GM19397 (cell line): ENCODE data around the gene TRIM47.

Experiments used
- ATAC-seq: cut with Tn5 transposase; IDR thresholded peaks from one replicate; pipeline ENCODE4 v1.9.1; 2021; ENCODE audit warnings: mild to moderate bottlenecking, moderate library complexity; ENCODE audit not compliant: unreplicated experiment

TRIM47 gene

DNA sequence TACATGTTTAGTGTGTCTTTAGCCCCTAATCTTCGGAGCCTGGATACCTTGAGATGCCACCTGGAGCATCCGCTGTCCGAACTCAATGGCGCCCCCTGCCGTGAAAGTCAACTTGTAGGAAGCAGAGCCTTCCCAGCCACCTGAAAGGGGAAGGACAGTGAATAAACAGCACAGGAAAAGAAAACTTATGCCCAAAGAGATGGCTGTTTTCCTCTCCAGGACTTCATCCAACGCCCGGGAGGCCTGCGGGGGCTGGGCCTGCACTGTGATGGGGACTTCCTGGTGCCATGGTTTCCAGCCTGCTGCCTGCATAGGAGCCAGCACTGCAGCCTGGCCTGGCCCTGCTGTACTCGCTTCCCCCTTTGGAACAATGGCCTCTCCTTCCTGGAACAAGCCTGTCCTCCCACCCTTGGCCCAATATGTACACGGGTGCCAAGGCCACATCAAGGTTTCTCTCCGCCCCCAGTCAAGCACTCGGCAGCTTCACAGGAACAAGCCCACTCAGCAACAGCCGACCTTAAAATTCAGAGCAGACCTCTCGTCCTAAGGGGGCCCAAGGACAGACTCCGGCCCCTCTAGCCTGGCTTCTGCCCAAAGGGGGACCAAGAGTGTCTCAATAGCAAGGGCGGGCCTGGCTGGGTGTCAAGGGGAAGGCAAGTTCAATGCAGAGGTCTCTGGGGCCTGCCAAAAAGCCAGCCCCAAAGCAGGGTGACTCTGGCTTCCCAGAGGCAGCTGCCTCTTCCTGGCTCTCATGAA is 29.7 kb downstream of the TRIM47 start:
- ATAC-seq: no peak

GRCh38 chr17:75847614-75848522 is 30.5 kb downstream of the TRIM47 start:
- ATAC-seq: no peak

DNA sequence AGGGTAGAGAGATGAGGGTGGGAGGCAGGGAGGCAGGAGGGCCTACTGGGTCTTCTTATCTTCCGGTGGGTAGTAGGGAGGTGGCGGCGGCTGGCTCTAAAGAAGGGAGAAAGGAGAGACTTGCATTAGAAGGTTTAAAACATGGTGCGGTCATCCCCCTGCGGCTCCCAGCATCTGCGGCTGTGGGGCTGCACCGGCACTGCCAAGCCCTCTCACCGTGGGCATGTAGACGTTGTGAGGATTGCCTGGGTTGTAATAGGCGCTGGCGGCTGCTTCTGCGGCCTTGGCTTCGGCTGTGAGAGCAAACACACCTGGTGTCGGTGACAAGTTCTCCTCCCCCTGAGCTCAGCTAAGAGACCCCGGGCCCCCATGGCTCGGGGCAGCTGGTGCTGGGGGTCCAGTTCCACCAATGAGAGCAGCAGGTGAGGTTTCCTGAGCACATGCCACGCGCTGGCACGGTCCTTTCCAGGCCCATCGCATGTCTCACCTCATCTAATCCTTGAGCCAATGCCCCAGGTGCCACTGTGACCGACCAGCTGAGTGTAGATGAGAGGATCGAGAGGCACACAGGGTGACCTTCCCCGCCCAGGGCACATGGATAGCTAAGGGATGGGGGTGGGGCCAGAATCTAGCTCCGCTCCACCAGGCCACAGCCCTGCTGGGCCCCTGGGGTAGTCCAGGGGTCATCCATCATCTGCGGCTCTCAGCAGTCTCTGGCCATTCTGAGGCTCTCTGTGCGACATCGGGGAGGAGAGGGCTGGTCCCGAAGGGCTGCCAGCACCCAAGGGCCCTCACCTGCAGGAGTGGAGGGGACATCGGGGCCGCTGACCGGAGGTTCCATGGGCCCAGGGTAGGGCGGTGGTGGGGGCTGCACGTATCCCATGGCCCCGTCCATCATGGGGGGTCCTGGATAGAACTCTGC is 31.4 kb downstream of the TRIM47 start:
- no peak for ATAC-seq

DNA sequence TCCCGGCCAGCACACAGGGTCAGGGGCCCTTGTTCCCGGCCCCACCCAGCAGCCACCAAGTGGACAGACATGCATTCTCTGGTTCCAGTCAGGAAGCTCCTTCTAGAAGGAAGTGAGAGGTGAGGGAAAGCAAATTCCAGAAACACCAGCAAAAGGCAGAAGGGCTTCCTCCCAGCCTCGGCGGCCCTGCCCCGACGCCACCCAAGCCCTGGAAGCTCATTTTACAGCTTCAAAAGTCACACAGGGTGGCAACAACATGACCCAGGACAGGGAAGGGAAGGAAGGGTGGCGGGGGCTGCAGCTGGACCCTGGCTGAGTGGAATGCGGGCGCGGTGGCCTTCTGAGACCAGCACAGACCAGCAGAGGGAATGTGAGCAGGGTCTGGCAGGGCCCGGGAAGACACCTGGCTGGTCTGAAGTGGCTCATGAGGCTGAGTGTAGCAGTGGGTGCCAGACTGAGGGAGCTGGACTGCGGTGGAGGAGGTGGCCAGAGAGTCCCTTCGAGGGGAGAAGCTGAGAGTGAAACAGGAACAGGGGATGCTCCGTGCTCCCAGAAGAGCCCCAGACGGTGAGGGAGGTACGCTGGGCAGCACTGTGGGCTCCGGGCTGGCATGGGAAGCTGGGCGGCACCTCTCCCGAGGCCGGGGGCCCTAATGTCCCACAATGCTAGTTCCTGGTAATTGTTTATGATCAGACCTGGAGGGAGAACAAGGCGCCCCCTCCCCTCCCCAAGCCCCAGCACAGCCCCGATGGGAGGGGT is 32.3 kb downstream of the TRIM47 start:
- ATAC-seq: no peak

DNA sequence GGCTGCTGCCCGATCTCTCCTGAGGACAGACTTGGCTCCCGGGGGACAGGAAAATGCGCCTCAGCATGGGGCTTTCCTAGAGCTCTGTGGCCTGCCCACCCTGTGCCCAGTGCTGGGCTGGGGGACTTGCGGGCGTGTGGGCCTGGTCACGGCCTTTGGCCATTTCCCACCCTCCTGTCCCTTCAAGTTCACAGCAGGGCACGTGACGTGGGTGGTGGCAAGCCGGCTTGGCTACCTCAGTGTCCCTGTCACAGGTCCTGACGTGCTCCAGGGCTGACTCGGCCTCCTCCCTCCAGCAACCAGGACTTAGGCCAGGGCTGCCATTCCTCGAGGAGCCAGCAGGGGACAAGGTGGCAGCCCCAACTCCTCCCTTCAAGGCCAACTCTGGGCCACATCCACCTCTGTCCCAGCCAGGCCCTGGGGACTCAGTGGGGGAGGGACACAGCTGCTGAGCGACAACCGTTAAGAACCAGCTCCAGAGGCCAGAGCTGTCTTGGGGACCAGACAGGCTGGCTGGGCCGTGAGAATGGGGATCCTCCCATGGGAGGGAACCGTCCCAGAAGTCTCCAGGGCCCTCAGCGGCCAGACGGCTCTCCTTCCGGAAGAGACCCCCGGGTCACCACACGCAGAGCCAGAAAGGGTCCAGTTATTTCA is 33.2 kb downstream of the TRIM47 start:
- peak; percentile 58 for ATAC-seq

DNA sequence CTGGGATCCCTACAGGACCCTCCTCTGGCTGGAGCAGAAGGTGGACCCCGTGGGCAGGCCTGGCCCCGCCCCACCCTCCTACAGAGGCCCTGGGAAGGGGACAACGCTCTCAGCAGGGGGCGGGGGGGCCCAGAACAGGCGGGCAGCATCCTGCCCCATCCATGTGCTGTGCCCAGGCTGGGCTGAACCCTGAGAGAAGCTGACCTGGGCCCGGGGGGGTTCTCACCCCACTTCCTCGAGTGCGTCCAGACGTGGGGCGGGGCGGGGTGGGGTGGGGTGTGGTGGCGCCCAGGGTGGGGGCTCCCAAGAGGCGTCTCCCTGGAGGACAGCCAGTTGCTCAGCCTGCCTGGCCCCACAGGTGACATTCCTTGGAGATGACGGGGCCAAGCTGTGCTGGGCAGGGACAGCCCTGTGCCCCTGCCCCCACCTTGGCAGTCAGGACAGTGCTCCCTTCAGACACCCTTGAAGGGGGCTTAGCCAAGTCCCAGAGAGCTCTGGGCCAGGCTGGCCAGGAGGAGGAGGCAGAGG is 33.8 kb downstream of the TRIM47 start:
- peak; percentile 2 for ATAC-seq

- no peak for ATAC-seq
These were observed 34.5 kb downstream of the TRIM47 start, which contains the start of gene UNC13D for GRCh38 chr17:75843577-75844529. UNC13D (minus strand) TSS chr17:75844404; CDS start chr17:75844337, 67 bp downstream.

GRCh38 chr17:75842963-75843576 is 35.3 kb downstream of the TRIM47 start:
- no peak for ATAC-seq

DNA sequence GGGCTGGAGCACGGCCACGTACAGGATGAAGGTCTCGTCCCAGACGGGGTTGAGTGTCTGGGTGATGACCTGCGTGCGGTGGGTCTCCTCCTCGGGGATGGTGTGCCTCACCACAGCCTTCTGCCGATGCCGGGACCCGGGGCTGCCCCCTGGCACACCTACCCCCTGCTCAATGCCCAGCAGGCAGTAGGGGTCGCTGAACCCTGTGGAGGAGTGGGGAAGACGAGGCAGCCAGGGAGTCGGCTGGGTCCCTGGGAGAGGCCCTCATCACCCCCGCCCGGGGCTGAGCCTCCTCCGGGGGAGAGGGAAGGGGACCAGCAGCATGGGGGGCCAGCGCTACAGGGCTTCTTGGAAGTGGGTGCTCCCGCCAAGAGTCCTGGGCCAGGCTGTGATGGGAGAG is 36.0 kb downstream of the TRIM47 start:
- ATAC-seq: no peak

GRCh38 chr17:75840799-75841164 is 37.6 kb downstream of the TRIM47 start:
- no peak for ATAC-seq

- ATAC-seq: no peak
These were observed 38.2 kb downstream of the TRIM47 start for GRCh38 chr17:75839942-75840798.

GRCh38 chr17:75838410-75838809 is 40.0 kb downstream of the TRIM47 start:
- no peak for ATAC-seq

GRCh38 chr17:75837899-75838298 is 40.5 kb downstream of the TRIM47 start:
- no peak for ATAC-seq

GRCh38 chr17:75836605-75837004 is 41.8 kb downstream of the TRIM47 start:
- ATAC-seq: no peak

GRCh38 chr17:75835654-75835987 is 42.8 kb downstream of the TRIM47 start:
- no peak for ATAC-seq

GRCh38 chr17:75834928-75835653 is 43.3 kb downstream of the TRIM47 start:
- ATAC-seq: no peak
